Thyroid gland (tissue), 4 donors: Measurements from ENCODE around the gene RIMBP2. TPM values are rescaled to one million over a fixed set of nuclear protein-coding genes. Genes with fewer than 3 reads are reported as not detected.

Source experiments
- DNase-seq, 2 donors: peaks; one replicate each; pipeline ENCODE4 v3.0.0-alpha.2; 2019
- H3K27ac ChIP-seq, 3 donors: fragments of 200-600 bp; sonication (generic); 1 replicate in 2 of 3; 2 replicates in 1 of 3; pipeline ENCODE4 v1.5.1; 2016 to 2019; ENCODE audit warnings: mild to moderate bottlenecking in 1 of 3, moderate library complexity in 1 of 3
- H3K27me3 ChIP-seq: fragments of 200-600 bp; sonication (generic); one replicate; pipeline ENCODE4 v1.5.1; 2019
- H3K36me3 ChIP-seq, 2 donors: fragments of 200-600 bp; sonication (generic); one replicate each; pipeline ENCODE4 v1.5.1; 2016 to 2019
- H3K4me1 ChIP-seq, 2 donors: fragments of 200-600 bp; sonication (generic); one replicate each; pipeline ENCODE4 v1.5.1; 2017 to 2019
- H3K4me3 ChIP-seq, 3 donors: fragments of 200-600 bp; sonication (generic); replicated peaks in 1 of 3; 1 replicate in 2 of 3; 2 replicates in 1 of 3; pipeline ENCODE4 v1.5.1; 2016; ENCODE audit warnings: mild to moderate bottlenecking in 1 of 3
- H3K9me3 ChIP-seq: fragments of 200-600 bp; sonication (generic); one replicate; pipeline ENCODE4 v1.5.1; 2017
- CTCF ChIP-seq, 6 experiments: fragments of 200-600 bp in 3 of 6; fragments of 450-650 bp in 3 of 6; sonication (generic) in 3 of 6; IDR thresholded peaks; one replicate each; pipeline ENCODE4 v1.5.1; 2016 to 2019; ENCODE audit warnings: antibody characterized with exemption in 6 of 6, mild to moderate bottlenecking in 2 of 6, inconsistent platforms in 1 of 6, moderate library complexity in 1 of 6
- POLR2A ChIP-seq, 2 donors: fragments of 450-650 bp; IDR thresholded peaks; one replicate each; pipeline ENCODE4 v1.6.1; 2017; ENCODE audit warnings: antibody characterized with exemption in 2 of 2, mild to moderate bottlenecking in 2 of 2, moderate library complexity in 1 of 2
- WGBS, 2 donors: methylation state at CpG; one replicate each; pipeline ENCODE4 v1.1.5; 2017; 5-methylcytosine and 5-hydroxymethylcytosine counted together
- intact Hi-C: fragments of 100-400 bp; cut with DNase I; formaldehyde crosslinking; loops from one replicate; pipeline ENCODE4 v1.15.1; 2023
- total RNA-seq, 4 donors: library from RNA; depleted of rRNA; stranded (reverse); fragments of >200 nt; gene quantifications; one replicate each; pipeline ENCODE4 v1.2.3, GENCODE V29; 2016

Gene RIMBP2
- total RNA-seq, 4 donors from 2014 or later: 0.11 to 2.2 (median 0.63) TPM

GRCh38 chr12:130446846-130447654, 269.0 kb downstream of the RIMBP2 start:
- H3K4me1 ChIP-seq: no peaks in the 10 kb centered on the region
- DNase-seq: no peak
- intact Hi-C loops: no loop called here
- H3K27ac ChIP-seq: no peak overlapping the region
- no peaks in the 10 kb centered on the region for H3K27me3 ChIP-seq
- H3K36me3 ChIP-seq: no peaks in the 10 kb centered on the region
- no peak overlapping the region for H3K4me3 ChIP-seq
- no peaks in the 10 kb centered on the region for H3K9me3 ChIP-seq
- 89 to 90% methylated on average over 32 of the region's 32 CpGs for WGBS, 2 donors
- no peak for TF ChIP-seq CTCF (IDR thresholded peaks at IDR 0.05)
- no peak for TF ChIP-seq POLR2A (IDR thresholded peaks at IDR 0.05)

- Histone ChIP-seq H3K9me3 (no peaks in the 10 kb centered on the region), H3K4me3 (no peak overlapping the region), H3K4me1 (no peaks in the 10 kb centered on the region), H3K36me3 (no peaks in the 10 kb centered on the region), H3K27ac (no peak overlapping the region), H3K27me3 (no peaks in the 10 kb centered on the region)
- 89 to 90% methylated on average over 12 to 16 of the region's 16 CpGs for WGBS, 2 donors
- no peak for DNase-seq
- intact Hi-C loops: no loop called here
- TF ChIP-seq CTCF (IDR thresholded peaks at IDR 0.05): no peak
- TF ChIP-seq POLR2A (IDR thresholded peaks at IDR 0.05): no peak
Measured at GRCh38 chr12:130444986-130445385, 271.1 kb downstream of the RIMBP2 start.

GRCh38 chr12:130444061-130444460, 272.0 kb downstream of the RIMBP2 start:
- intact Hi-C loops: no loop called here
- WGBS, 2 donors: 73 to 76% methylated on average over 5 of the region's 5 CpGs
- Histone ChIP-seq H3K27me3 (no peaks in the 10 kb centered on the region), H3K27ac (no peak overlapping the region), H3K36me3 (no peaks in the 10 kb centered on the region), H3K9me3 (no peaks in the 10 kb centered on the region), H3K4me3 (no peak overlapping the region), H3K4me1 (no peaks in the 10 kb centered on the region)
- TF ChIP-seq POLR2A (IDR thresholded peaks at IDR 0.05) (no peak), CTCF (IDR thresholded peaks at IDR 0.05) (no peak)
- no peak for DNase-seq

GRCh38 chr12:130441771-130442760, 274.0 kb downstream of the RIMBP2 start:
- H3K4me3 ChIP-seq: no peak overlapping the region
- no peaks in the 10 kb centered on the region for H3K27me3 ChIP-seq
- no peak for TF ChIP-seq POLR2A (IDR thresholded peaks at IDR 0.05)
- no peak for TF ChIP-seq CTCF (IDR thresholded peaks at IDR 0.05)
- no peaks in the 10 kb centered on the region for H3K36me3 ChIP-seq
- H3K4me1 ChIP-seq: no peaks in the 10 kb centered on the region
- H3K27ac ChIP-seq: no peak overlapping the region
- DNase-seq: no peak
- 94 to 95% methylated on average over 34 to 41 of the region's 45 CpGs for WGBS, 2 donors
- no peaks in the 10 kb centered on the region for H3K9me3 ChIP-seq
- intact Hi-C loops: no loop called here
